PC-3 (cell line): ENCODE data around the gene JDP2.

Source experiments
- CTCF ChIP-seq: fragments of 300-600 bp; sonication (generic); conservative IDR thresholded peaks from 2 replicates; pipeline ENCODE4 v1.5.1; 2017; ENCODE audit warnings: antibody characterized with exemption, low read depth, mild to moderate bottlenecking, low read length
- EZH2 ChIP-seq: fragments of 300-600 bp; sonication (generic); IDR thresholded peaks from one replicate; pipeline ENCODE4 v1.6.1; 2017; ENCODE audit warnings: antibody characterized with exemption, mild to moderate bottlenecking, low read length; ENCODE audit not compliant: unreplicated experiment
- EZH2phosphoT487 ChIP-seq: fragments of 300-600 bp; sonication (generic); IDR thresholded peaks from 2 replicates; pipeline ENCODE4 v1.6.1; 2018; ENCODE audit warnings: mild to moderate bottlenecking, antibody characterized with exemption, low read length, borderline replicate concordance

- TF ChIP-seq CTCF (no peak), EZH2 (no peak), EZH2phosphoT487 (no peak)
These were observed 37.6 kb upstream of the JDP2 start for GRCh38 chr14:75390183-75390582.
